GM12878 (cell line): ENCODE data around the gene SPATA3.

Experiments used
- BCLAF1 ChIP-seq: fragments of 450-650 bp; IDR thresholded peaks from 2 replicates; pipeline ENCODE4 v1.6.1; 2017; ENCODE audit warnings: antibody characterized with exemption, mild to moderate bottlenecking, moderate library complexity
- CTCF ChIP-seq, 3 experiments: IDR thresholded peaks in 2 of 3; conservative IDR thresholded peaks in 1 of 3; 2 replicates each; pipeline ENCODE4 v1.5.1; 2011; ENCODE audit warnings: low read depth in 3 of 3, low read length in 3 of 3, mild to moderate bottlenecking in 3 of 3, control low read depth in 2 of 3, moderate library complexity in 2 of 3, inconsistent platforms in 1 of 3, mixed read lengths in 1 of 3; ENCODE audit not compliant: control insufficient read depth in 2 of 3, insufficient read depth in 1 of 3; ENCODE audit errors: extremely low read depth in 1 of 3
- MTA2 ChIP-seq: fragments of 450-650 bp; IDR thresholded peaks from 2 replicates; pipeline ENCODE4 v1.6.1; 2016; ENCODE audit warnings: low read depth, mild to moderate bottlenecking, moderate library complexity
- NFYB ChIP-seq: IDR thresholded peaks from 2 replicates; pipeline ENCODE4 v1.6.1; 2011; ENCODE audit warnings: low read depth, mild to moderate bottlenecking, low read length, improper control_type of control experiment, moderate library complexity; ENCODE audit not compliant: insufficient read depth
- POLR2A ChIP-seq: IDR thresholded peaks from 2 replicates; pipeline ENCODE4 v1.6.1; 2011; ENCODE audit warnings: low read depth, mild to moderate bottlenecking, low read length
- RAD21 ChIP-seq: IDR thresholded peaks from 2 replicates; pipeline ENCODE4 v1.6.1; 2011; ENCODE audit warnings: mild to moderate bottlenecking, low read depth, low read length, moderate library complexity; ENCODE audit not compliant: insufficient read depth
- USF2 ChIP-seq: IDR thresholded peaks from 2 replicates; pipeline ENCODE4 v1.6.1; 2011; ENCODE audit warnings: low read depth, low read length, improper control_type of control experiment, borderline replicate concordance
- ZBTB11 ChIP-seq: fragments of 450-650 bp; formaldehyde crosslinking; IDR thresholded peaks from 2 replicates; pipeline ENCODE4 v1.5.0; 2022; ENCODE audit warnings: mild to moderate bottlenecking, missing genetic modification characterization

- no peak for TF ChIP-seq BCLAF1
- TF ChIP-seq ZBTB11, result no peak
- no peak for TF ChIP-seq CTCF (IDR thresholded peaks at IDR 0.05 in 2 of 3, conservative IDR thresholded peaks at IDR 0.05 in 1 of 3; ENCODE audit: control insufficient read depth in 2 of 3, extremely low read depth in 1 of 3, insufficient read depth in 1 of 3, low read depth in 3 of 3, low read length in 3 of 3)
- TF ChIP-seq NFYB, result no peak
- TF ChIP-seq MTA2, result no peak
- no peak for TF ChIP-seq USF2
- TF ChIP-seq RAD21, result no peak
- no peak for TF ChIP-seq POLR2A
Observed at GRCh38 chr2:231007286-231008098, 11.6 kb downstream of the SPATA3 start.
